CD4-positive, CD25-positive, alpha-beta regulatory T cell (primary cell): ENCODE data around the gene HINFP. TPM values are rescaled to one million over a fixed set of nuclear protein-coding genes. Genes with fewer than 3 reads are reported as not detected.

ENCODE experiments used
- ATAC-seq, 2 donors: fragments of 150-1000 bp; cut with Tn5 transposase; one replicate each; pipeline ENCODE4 v1.10.0; 2021; ENCODE audit warnings: low read depth in 2 of 2, moderate number of reproducible peaks in 2 of 2, moderate library complexity in 1 of 2
- DNase-seq, 3 donors: peaks; one replicate each; pipeline versions ENCODE4 v3.0.0 to v3.0.0-alpha.2; 2012 to 2022; ENCODE audit warnings: mixed read lengths in 1 of 3
- H3K27ac ChIP-seq: one replicate; pipeline ENCODE4 v1.7.0; 2013; ENCODE audit warnings: mild to moderate bottlenecking, low read length; ENCODE audit not compliant: insufficient read depth, poor library complexity, severe bottlenecking
- H3K27me3 ChIP-seq: one replicate; pipeline ENCODE4 v1.7.0; 2013; ENCODE audit warnings: low read length; ENCODE audit not compliant: control insufficient read depth, insufficient read depth
- H3K36me3 ChIP-seq: one replicate; pipeline ENCODE4 v1.7.0; 2013; ENCODE audit warnings: mild to moderate bottlenecking, low read length, moderate library complexity; ENCODE audit not compliant: control insufficient read depth, insufficient read depth
- H3K4me1 ChIP-seq: 2 replicates; pipeline ENCODE4 v1.7.0; 2013; ENCODE audit warnings: mild to moderate bottlenecking, low read length; ENCODE audit not compliant: insufficient read depth, control insufficient read depth, poor library complexity, severe bottlenecking
- H3K4me3 ChIP-seq: one replicate; pipeline ENCODE4 v1.7.0; 2013; ENCODE audit warnings: low read depth, mild to moderate bottlenecking, low read length, moderate library complexity
- H3K9me3 ChIP-seq, 2 experiments: 1 replicate in 1 of 2; 2 replicates in 1 of 2; pipeline ENCODE4 v1.7.0; 2013; ENCODE audit warnings: low read length in 2 of 2, mild to moderate bottlenecking in 1 of 2, moderate library complexity in 1 of 2; ENCODE audit not compliant: control insufficient read depth in 2 of 2
- H3K27ac Mint-ChIP-seq, 3 donors: one replicate each; pipeline ENCODE4 v1.8.0; 2020 to 2022; ENCODE audit warnings: mild to moderate bottlenecking in 3 of 3, mixed read lengths in 3 of 3, moderate library complexity in 2 of 3
- H3K27me3 Mint-ChIP-seq: one replicate; pipeline ENCODE4 v1.8.0; 2022; ENCODE audit warnings: mild to moderate bottlenecking, mixed read lengths
- H3K36me3 Mint-ChIP-seq: one replicate; pipeline ENCODE4 v1.8.0; 2020; ENCODE audit warnings: mixed read lengths
- H3K4me1 Mint-ChIP-seq, 4 donors: one replicate each; pipeline ENCODE4 v1.8.0; 2020 to 2022; ENCODE audit warnings: mixed read lengths in 4 of 4, mild to moderate bottlenecking in 1 of 4
- H3K4me3 Mint-ChIP-seq, 4 donors: one replicate each; pipeline ENCODE4 v1.8.0; 2020 to 2022; ENCODE audit warnings: mild to moderate bottlenecking in 4 of 4, mixed read lengths in 4 of 4, moderate library complexity in 3 of 4
- H3K9me3 Mint-ChIP-seq, 7 donors: one replicate each; pipeline ENCODE4 v1.8.0; 2020 to 2022; ENCODE audit warnings: mixed read lengths in 7 of 7, mild to moderate bottlenecking in 3 of 7, moderate library complexity in 2 of 7
- polyA plus RNA-seq, 4 donors: library from polyadenylated mRNA; unstranded; fragments of 300-500 nt; fragmentation: Illumina TruSeq; gene quantifications; one replicate each; pipeline ENCODE4 v1.2.3, GENCODE V29; 2021
- total RNA-seq: library from RNA; stranded (reverse); gene quantifications from one replicate; pipeline ENCODE4 v1.2.3, GENCODE V29; 2022

The HINFP gene
- total and polyA plus RNA-seq, 5 donors from 2014 or later, result 10.0 to 24.4 (median 16.2) TPM

DNA sequence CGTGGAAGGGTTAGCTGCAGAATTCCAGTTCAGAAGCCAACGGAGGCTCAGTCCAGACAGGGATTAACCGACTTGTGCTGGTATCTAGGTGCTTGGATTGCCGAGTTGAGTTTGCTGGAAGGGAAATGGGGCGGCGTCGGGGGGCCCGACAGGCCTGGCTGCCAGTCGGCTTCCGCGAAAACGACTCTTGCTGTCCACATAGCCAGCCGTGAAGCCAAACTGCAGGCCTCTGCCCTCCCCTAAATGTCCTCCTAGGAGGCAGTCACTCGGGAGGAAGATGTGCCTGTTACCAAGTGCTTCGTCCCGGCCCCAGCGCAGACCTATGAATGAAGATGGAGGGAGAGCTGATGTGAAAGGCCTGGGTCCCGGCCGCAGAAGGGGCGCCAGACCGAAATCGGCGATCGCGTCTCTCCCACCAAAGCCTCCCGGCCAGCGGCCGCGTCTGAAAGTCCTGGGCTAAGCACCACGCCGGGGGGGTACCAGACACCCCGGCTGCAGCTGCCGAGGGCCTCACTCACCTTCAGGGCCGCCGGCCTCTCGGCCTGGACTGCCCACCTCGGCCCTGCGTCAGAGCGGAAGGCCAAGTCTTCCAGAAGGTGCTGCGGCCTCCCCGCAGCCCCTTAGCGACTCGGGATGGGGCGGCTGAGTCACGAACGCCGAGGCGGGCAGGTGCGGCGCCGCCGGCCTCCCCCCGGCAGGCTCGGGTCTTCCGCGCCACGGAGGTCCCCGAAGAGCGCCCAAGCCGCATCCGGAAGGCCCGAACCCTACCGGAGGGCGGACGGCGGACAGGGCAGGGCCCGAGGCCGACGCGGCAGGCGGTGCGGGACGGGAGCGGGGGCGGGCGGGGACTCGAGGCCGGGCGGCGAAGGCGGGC, 27.2 kb upstream of the HINFP start:
- Mint-ChIP-seq H3K9me3 (no peaks in the 10 kb centered on the region), H3K27me3 (no peaks in the 10 kb centered on the region), H3K4me1 (peaks cover 11 to 48% (median 27%) of the 10 kb centered on the region in 4 donors), H3K27ac (peak overlapping the region; percentile 80 to 94 (median 93)), H3K36me3 (peaks cover 23% of the 10 kb centered on the region), H3K4me3 (peak overlapping the region; percentile 82 to 95 (median 94))
- Histone ChIP-seq H3K9me3 (no peaks in the 10 kb centered on the region), H3K27ac (peak overlapping the region; percentile 73), H3K4me1 (peaks cover 29% of the 10 kb centered on the region), H3K36me3 (peaks cover 16% of the 10 kb centered on the region), H3K4me3 (peak overlapping the region; percentile 77), H3K27me3 (no peaks in the 10 kb centered on the region)
- peak; percentile 0 for ATAC-seq
- DNase-seq, result peak; percentile 31 to 52 (median 44)

DNA sequence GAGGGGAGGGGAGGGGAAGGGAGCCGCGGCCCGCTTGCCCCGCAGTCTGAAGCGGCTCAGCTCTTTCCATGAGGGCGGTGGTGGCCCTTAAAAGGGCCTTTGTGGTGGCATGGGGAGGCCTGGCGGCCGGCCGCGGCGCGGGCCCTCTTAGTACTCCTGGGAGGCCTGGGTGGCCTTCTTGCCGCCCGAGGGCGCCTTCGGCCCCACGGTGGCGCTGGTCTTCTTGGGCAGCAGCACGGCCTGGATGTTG, 26.6 kb upstream of the HINFP start:
- no peaks in the 10 kb centered on the region for H3K9me3 ChIP-seq
- Mint-ChIP-seq H3K36me3 (peaks cover 24% of the 10 kb centered on the region), H3K9me3 (no peaks in the 10 kb centered on the region), H3K4me1 (peaks cover 11 to 49% (median 28%) of the 10 kb centered on the region in 4 donors), H3K27ac (peak overlapping the region; percentile 80 to 94 (median 93)), H3K4me3 (peak overlapping the region; percentile 82 to 95 (median 91)), H3K27me3 (no peaks in the 10 kb centered on the region)
- ATAC-seq, result peak; percentile 28 to 34
- peak overlapping the region; percentile 73 for H3K27ac ChIP-seq
- H3K36me3 ChIP-seq, result peaks cover 16% of the 10 kb centered on the region
- H3K27me3 ChIP-seq, result no peaks in the 10 kb centered on the region
- peaks cover 29% of the 10 kb centered on the region for H3K4me1 ChIP-seq
- peak overlapping the region; percentile 57 for H3K4me3 ChIP-seq
- DNase-seq, result peak in 1 of 3 donors; percentile 56

DNA sequence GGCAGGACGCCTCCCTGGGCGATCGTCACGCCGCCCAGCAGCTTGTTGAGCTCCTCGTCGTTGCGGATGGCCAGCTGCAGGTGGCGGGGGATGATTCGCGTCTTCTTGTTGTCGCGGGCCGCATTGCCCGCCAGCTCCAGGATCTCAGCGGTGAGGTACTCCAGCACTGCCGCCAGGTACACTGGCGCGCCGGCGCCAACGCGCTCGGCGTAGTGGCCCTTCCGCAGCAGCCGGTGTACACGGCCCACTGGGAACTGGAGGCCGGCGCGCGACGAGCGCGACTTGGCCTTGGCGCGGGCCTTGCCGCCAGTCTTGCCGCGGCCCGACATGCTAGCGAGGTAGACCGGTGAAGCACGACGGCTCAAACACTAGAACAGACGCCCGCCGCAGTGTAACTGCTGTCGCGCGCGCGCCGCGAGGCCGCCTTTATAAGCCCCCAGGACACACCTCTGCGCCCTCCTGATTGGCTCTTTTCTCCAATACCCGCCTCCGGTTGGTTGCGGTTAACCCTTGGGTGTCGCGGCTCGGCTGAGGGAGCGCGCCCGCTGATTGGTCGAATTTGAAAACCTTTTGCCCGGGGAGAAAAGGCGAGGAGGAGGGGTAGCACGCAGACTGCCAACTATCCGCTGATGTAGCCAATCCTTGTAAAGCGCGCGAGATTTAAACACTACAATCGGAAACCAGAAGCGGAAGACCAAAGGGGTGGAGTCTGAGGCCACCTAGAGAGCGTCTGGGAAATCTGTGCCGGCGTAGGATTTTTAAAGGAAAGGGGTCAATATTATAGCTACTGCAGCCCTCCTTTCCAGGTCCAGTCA, 26.1 kb upstream of the HINFP start:
- Histone ChIP-seq H3K4me3 (peak overlapping the region; percentile 76), H3K36me3 (peaks cover 16% of the 10 kb centered on the region), H3K9me3 (no peaks in the 10 kb centered on the region), H3K27ac (peak overlapping the region; percentile 73), H3K27me3 (no peaks in the 10 kb centered on the region), H3K4me1 (peaks cover 31% of the 10 kb centered on the region)
- peak overlapping the region; percentile 80 to 94 (median 93) for H3K27ac Mint-ChIP-seq
- H3K4me3 Mint-ChIP-seq, result peak overlapping the region; percentile 82 to 95 (median 91)
- no peaks in the 10 kb centered on the region for H3K27me3 Mint-ChIP-seq
- DNase-seq, result peak; percentile 99 to 100 (median 100)
- ATAC-seq, result peak; percentile 89
- peaks cover 13 to 54% (median 33%) of the 10 kb centered on the region in 4 donors for H3K4me1 Mint-ChIP-seq
- no peaks in the 10 kb centered on the region for H3K9me3 Mint-ChIP-seq
- H3K36me3 Mint-ChIP-seq, result peaks cover 27% of the 10 kb centered on the region

DNA sequence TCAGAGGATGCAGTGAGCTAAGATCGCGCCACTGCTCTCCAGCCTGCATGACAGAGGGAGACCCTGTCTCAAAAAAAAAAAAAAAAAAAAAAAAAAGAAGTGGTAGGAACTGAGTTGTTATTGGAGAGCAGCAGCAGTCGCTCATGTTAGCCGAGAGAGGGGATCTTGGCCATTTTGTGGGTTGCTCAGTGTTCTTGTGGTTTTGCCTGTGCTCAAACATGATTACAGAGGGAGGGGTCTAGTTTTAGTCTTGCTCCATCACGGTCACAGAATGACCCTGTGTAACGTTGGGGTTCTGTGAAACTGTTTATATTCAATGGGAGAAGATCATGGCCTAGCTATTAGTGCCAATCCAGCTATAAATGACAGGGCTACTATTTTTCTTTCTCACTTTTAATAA, 21.7 kb upstream of the HINFP start:
- peak overlapping the region; percentile 87 to 98 (median 96) for H3K4me3 Mint-ChIP-seq
- Histone ChIP-seq H3K4me1 (peaks cover 31% of the 10 kb centered on the region), H3K9me3 (no peaks in the 10 kb centered on the region), H3K4me3 (no peak overlapping the region), H3K27ac (no peak overlapping the region), H3K27me3 (no peaks in the 10 kb centered on the region), H3K36me3 (peaks cover 16% of the 10 kb centered on the region)
- no peaks in the 10 kb centered on the region for H3K27me3 Mint-ChIP-seq
- no peak for ATAC-seq
- H3K27ac Mint-ChIP-seq, result peak overlapping the region in 1 of 3 donors; percentile 85
- H3K36me3 Mint-ChIP-seq, result peaks cover 27% of the 10 kb centered on the region
- no peak for DNase-seq
- H3K9me3 Mint-ChIP-seq, result no peaks in the 10 kb centered on the region
- H3K4me1 Mint-ChIP-seq, result peaks cover 17 to 62% (median 33%) of the 10 kb centered on the region in 4 donors

DNA sequence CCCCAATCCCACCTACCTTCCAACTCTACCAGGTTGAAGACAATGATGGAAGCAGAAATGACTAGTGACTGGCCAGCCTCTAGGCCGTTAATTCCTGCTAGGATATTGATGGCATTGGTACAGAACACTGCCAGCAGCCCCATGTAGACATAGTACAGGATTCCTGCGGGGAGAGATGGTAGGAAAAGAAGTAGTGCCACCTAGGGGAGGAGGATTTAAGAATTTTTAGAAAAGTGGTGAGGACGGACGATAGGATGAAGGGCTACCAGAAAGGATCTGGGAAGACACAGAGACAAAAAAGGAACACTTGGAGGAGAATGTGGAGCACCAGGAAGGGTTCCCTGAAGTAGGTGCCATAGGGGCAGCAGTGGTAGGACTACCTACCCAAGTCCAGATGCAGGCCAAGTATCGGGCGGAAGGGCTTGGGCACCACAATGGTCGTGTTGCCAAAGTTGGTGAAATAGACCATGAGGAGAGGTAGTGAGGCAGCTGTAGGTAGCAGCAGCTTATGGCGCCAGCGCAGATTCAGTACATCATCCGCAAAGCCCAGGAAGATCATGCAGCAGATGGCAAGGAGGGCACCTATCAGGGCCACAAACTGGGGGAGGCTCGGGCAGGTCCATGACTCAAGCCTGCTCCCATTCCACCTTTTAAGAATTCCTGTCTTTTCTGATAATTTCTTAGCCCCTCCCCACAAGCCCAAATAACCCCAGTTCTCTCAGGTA, 21.0 kb upstream of the HINFP start:
- peak overlapping the region; percentile 96 for H3K4me3 ChIP-seq
- no peaks in the 10 kb centered on the region for H3K27me3 Mint-ChIP-seq

DNA sequence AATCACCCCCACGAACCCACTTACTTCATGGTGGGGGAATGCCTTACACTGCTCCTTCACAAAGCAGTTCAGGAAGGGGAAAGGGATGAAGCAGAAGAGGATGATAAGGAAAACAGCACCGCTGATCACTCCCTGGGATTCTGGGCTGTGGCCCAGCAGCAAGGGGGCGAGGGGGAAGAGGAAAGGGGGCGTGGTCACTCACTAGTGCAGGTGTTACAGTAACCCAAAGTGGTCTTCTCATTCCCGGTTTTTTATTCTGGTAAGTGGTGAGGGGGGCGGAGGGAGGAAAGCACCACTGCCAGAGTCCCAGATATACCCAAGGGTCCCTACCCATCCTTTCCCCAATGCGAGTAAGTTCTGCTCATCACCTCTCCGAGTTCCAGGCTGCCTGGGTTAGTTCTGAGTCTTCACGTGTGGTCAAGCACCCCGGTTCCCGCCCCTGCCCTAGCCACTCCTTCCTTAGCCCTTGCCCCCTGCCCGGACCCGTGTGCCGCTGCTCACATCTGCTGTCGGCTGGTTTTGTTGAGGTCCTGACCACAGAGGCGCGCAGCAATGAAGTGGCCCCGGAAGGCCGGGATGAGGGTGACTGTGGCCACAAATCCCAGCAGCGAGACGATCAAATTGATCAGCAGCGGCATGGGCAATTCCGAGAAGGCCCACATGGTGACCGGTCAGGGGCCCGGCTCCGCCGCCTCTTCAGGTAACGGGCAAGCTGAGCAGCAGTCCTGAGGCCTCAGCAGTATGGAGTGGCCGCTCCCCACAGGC, 20.2 kb upstream of the HINFP start:
- peak overlapping the region; percentile 87 to 98 (median 96) for H3K4me3 Mint-ChIP-seq
- peaks cover 27% of the 10 kb centered on the region for H3K36me3 Mint-ChIP-seq
- ATAC-seq, result peak; percentile 0 to 2
- no peaks in the 10 kb centered on the region for H3K9me3 Mint-ChIP-seq
- H3K4me1 Mint-ChIP-seq, result peaks cover 12 to 61% (median 32%) of the 10 kb centered on the region in 4 donors
- H3K36me3 ChIP-seq, result peaks cover 16% of the 10 kb centered on the region
- no peaks in the 10 kb centered on the region for H3K9me3 ChIP-seq
- peak overlapping the region; percentile 98 to 99 (median 99) for H3K27ac Mint-ChIP-seq
- H3K27ac ChIP-seq, result peak overlapping the region; percentile 94
- no peak for DNase-seq
- peaks cover 27% of the 10 kb centered on the region for H3K4me1 ChIP-seq
- no peaks in the 10 kb centered on the region for H3K27me3 Mint-ChIP-seq
- peak overlapping the region; percentile 96 for H3K4me3 ChIP-seq
- no peaks in the 10 kb centered on the region for H3K27me3 ChIP-seq

More for the DNA sequence above, 21.0 kb upstream of the HINFP start:
- Histone ChIP-seq H3K9me3 (no peaks in the 10 kb centered on the region), H3K27ac (no peak overlapping the region), H3K4me1 (peaks cover 31% of the 10 kb centered on the region), H3K36me3 (peaks cover 16% of the 10 kb centered on the region), H3K27me3 (no peaks in the 10 kb centered on the region)
- ATAC-seq (no peak), DNase-seq (no peak)
- Mint-ChIP-seq H3K36me3 (peaks cover 27% of the 10 kb centered on the region), H3K27ac (peak overlapping the region; percentile 81 to 98 (median 85)), H3K4me3 (peak overlapping the region; percentile 87 to 98 (median 96)), H3K9me3 (no peaks in the 10 kb centered on the region), H3K4me1 (peaks cover 15 to 63% (median 32%) of the 10 kb centered on the region in 4 donors)
